GM12878 (cell line): ENCODE measurements around the gene ARHGEF26. TPM values are rescaled to one million over a fixed set of nuclear protein-coding genes. Genes with fewer than 3 reads are reported as not detected.

Experiments used
- ATAC-seq: fragments of 200-7000 bp; cut with Tn5 transposase; 3 replicates; pipeline ENCODE4 v1.9.1; 2020; ENCODE audit warnings: mild to moderate bottlenecking, moderate library complexity
- BruUV-seq: library from RNA; stranded (reverse); fragments of 400-500 nt; replicated peaks from 2 replicates; lab custom pipeline; 2021; lab: Mats Ljungman, UMichigan
- CTCF ChIA-PET: fragments of 300-600 bp; sonication (Branson Sonifier 250); formaldehyde crosslinking; extraction: SDS; loops from one replicate; lab custom pipeline; 2021; ENCODE audit warnings: inconsistent platforms; lab: Yijun Ruan, JAX
- POLR2A ChIA-PET: fragments of 350-600 bp; formaldehyde crosslinking; extraction: SDS; loops from one replicate; lab custom pipeline; 2021; ENCODE audit warnings: inconsistent platforms; lab: Charles Lee
- RAD21 ChIA-PET: fragments of 300-600 bp; sonication (Branson Sonifier 250); formaldehyde crosslinking; loops from one replicate; lab custom pipeline; 2023; ENCODE audit warnings: antibody characterized with exemption; ENCODE audit not compliant: unreplicated experiment; lab: Charles Lee
- SMC1A ChIA-PET: fragments of 300-600 bp; sonication (Branson Sonifier 250); formaldehyde crosslinking; loops from one replicate; lab custom pipeline; 2023; ENCODE audit not compliant: unreplicated experiment, uncharacterized antibody; lab: Charles Lee
- DNase-seq: peaks from one replicate; pipeline ENCODE4 v3.0.0-alpha.2; 2011; ENCODE audit warnings: low read depth, low spot score
- FAIRE-seq: peaks from 3 replicates; lab custom pipeline; 2011; peaks lifted over from hg19 to GRCh38; lab: Jason Lieb, UNC
- H2AFZ ChIP-seq: 2 replicates; pipeline ENCODE4 v1.6.0; 2011; ENCODE audit warnings: low read depth, low read length, control low read depth; ENCODE audit not compliant: control insufficient read depth
- H3K27ac ChIP-seq: 2 replicates; pipeline ENCODE4 v1.5.1; 2011; ENCODE audit warnings: control low read depth; ENCODE audit not compliant: control insufficient read depth, insufficient read depth
- H3K27me3 ChIP-seq, 2 experiments: replicated peaks in 1 of 2; 2 replicates each; pipeline versions ENCODE4 v1.6.0 to v1.6.1; 2011; ENCODE audit warnings: low read length in 1 of 2; ENCODE audit not compliant: control insufficient read depth in 2 of 2, insufficient read depth in 2 of 2
- H3K36me3 ChIP-seq, 2 experiments: 2 replicates each; pipeline ENCODE4 v1.5.1; 2011; ENCODE audit warnings: low read length in 1 of 2; ENCODE audit not compliant: control insufficient read depth in 2 of 2, insufficient read depth in 2 of 2
- H3K4me1 ChIP-seq: 2 replicates; pipeline ENCODE4 v1.6.1; 2011; ENCODE audit warnings: mild to moderate bottlenecking, low read length, moderate library complexity, mixed read lengths; ENCODE audit not compliant: control insufficient read depth, insufficient read depth
- H3K4me2 ChIP-seq: 2 replicates; pipeline ENCODE4 v1.6.0; 2011; ENCODE audit warnings: control low read depth; ENCODE audit not compliant: control insufficient read depth, insufficient read depth
- H3K4me3 ChIP-seq: fragments of 200-600 bp; sonication (generic); 2 replicates; pipeline ENCODE4 v1.5.1; 2016
- H3K79me2 ChIP-seq: 2 replicates; pipeline ENCODE4 v1.6.0; 2011; ENCODE audit warnings: low read length; ENCODE audit not compliant: control insufficient read depth, insufficient read depth
- H3K9ac ChIP-seq: 2 replicates; pipeline ENCODE4 v1.8.0; 2011; ENCODE audit warnings: low read length, control low read depth, mixed read lengths; ENCODE audit not compliant: control insufficient read depth, insufficient read depth
- H3K9me3 ChIP-seq: replicated peaks from 3 replicates; pipeline ENCODE4 v1.5.1; 2011; ENCODE audit warnings: mild to moderate bottlenecking, low read length; ENCODE audit not compliant: control insufficient read depth, insufficient read depth
- H4K20me1 ChIP-seq: 2 replicates; pipeline ENCODE4 v1.6.0; 2011; ENCODE audit not compliant: control insufficient read depth, insufficient read depth
- CBX3 ChIP-seq: fragments of 200-600 bp; sonication (generic); IDR thresholded peaks from 2 replicates; pipeline ENCODE4 v1.6.1; 2016; ENCODE audit warnings: low read depth, borderline replicate concordance
- E2F8 ChIP-seq: fragments of 450-650 bp; IDR thresholded peaks from 2 replicates; pipeline ENCODE4 v1.6.1; 2018; ENCODE audit warnings: mild to moderate bottlenecking, low read depth, moderate library complexity; ENCODE audit not compliant: partially characterized antibody
- EED ChIP-seq: sonication (generic); IDR thresholded peaks from 2 replicates; pipeline ENCODE4 v1.6.1; 2016; ENCODE audit warnings: antibody characterized with exemption, low read depth
- JUND ChIP-seq: IDR thresholded peaks from 2 replicates; pipeline ENCODE4 v1.6.1; 2012; ENCODE audit warnings: low read depth, mild to moderate bottlenecking, low read length, improper control_type of control experiment, moderate library complexity
- KAT2A ChIP-seq: conservative IDR thresholded peaks from 2 replicates; pipeline ENCODE4 v1.6.1; 2011; ENCODE audit warnings: low read depth, low read length; ENCODE audit not compliant: control insufficient read depth
- KDM1A ChIP-seq: fragments of 200-600 bp; sonication (generic); IDR thresholded peaks from 2 replicates; pipeline ENCODE4 v1.6.1; 2016; ENCODE audit warnings: borderline replicate concordance
- MYC ChIP-seq: IDR thresholded peaks from 2 replicates; pipeline ENCODE4 v1.6.1; 2011; ENCODE audit warnings: mild to moderate bottlenecking, low read length, moderate library complexity, inconsistent platforms; ENCODE audit not compliant: insufficient read depth, insufficient replicate concordance, insufficient read length, severe bottlenecking
- RCOR1 ChIP-seq: conservative IDR thresholded peaks from 2 replicates; pipeline ENCODE4 v1.6.1; 2012; ENCODE audit warnings: low read depth, low read length, improper control_type of control experiment
- SMAD5 ChIP-seq: IDR thresholded peaks from 2 replicates; pipeline ENCODE4 v1.6.1; 2016; ENCODE audit warnings: antibody characterized with exemption, low read depth
- STAT3 ChIP-seq: IDR thresholded peaks from 2 replicates; pipeline ENCODE4 v1.6.1; 2011; ENCODE audit warnings: low read depth, low read length, improper control_type of control experiment
- WRNIP1 ChIP-seq: IDR thresholded peaks from 2 replicates; pipeline ENCODE4 v1.6.1; 2011; ENCODE audit warnings: low read depth, low read length, improper control_type of control experiment, borderline replicate concordance
- YBX1 ChIP-seq: fragments of 450-650 bp; IDR thresholded peaks from 2 replicates; pipeline ENCODE4 v1.6.1; 2016; ENCODE audit warnings: antibody characterized with exemption
- ZNF274 ChIP-seq: IDR thresholded peaks from one replicate; pipeline ENCODE4 v1.8.0; 2011; ENCODE audit not compliant: insufficient read length, insufficient read depth
- ZSCAN29 ChIP-seq: fragments of 450-650 bp; IDR thresholded peaks from 2 replicates; pipeline ENCODE4 v1.6.1; 2017; ENCODE audit warnings: mild to moderate bottlenecking, moderate library complexity
- WGBS: methylation state at CpG from one replicate; pipeline ENCODE4 v1.1.6; 2016; ENCODE audit warnings: low lambda C conversion rate; ENCODE audit not compliant: insufficient replicate concordance, insufficient coverage; ENCODE audit errors: missing lambda C conversion rate; 5-methylcytosine and 5-hydroxymethylcytosine counted together
- in situ Hi-C: fragments of 300-500 bp; cut with MboI; formaldehyde crosslinking; loops from 9 replicates; pipeline ENCODE4 v1.14.3; 2018; ENCODE audit warnings: mixed read lengths
- intact Hi-C: fragments of 100-400 bp; cut with micrococcal nuclease; formaldehyde crosslinking; loops from one replicate; pipeline ENCODE4 v1.14.2; 2022; ENCODE audit not compliant: unreplicated experiment
- polyA plus RNA-seq, 11 experiments: library from polyadenylated mRNA; depleted of rRNA in 4 of 11; unstranded in 6 of 11; stranded (reverse) in 5 of 11; fragments of >200 nt; fragmentation: Nextera tagmentation in 4 of 11; fragmentation: Illumina TruSeq in 1 of 11; extraction: Ambion mirVana in 4 of 11; extraction: Trizol in 1 of 11; gene quantifications; 1 replicate in 1 of 11; 2 replicates in 10 of 11; pipeline versions ENCODE4 v1.2.1 to v1.2.3, GENCODE V29; 2011 to 2016; ENCODE audit warnings: inconsistent platforms in 2 of 11, missing spikeins in 2 of 11, low read depth in 1 of 11
- total RNA-seq, 4 experiments: library from RNA; depleted of rRNA in 3 of 4; stranded (reverse); fragments of >200 nt in 3 of 4; fragmentation: Illumina TruSeq in 1 of 4; extraction: Trizol in 1 of 4; gene quantifications; 2 replicates each; pipeline versions ENCODE4 v1.2.1 to v1.2.3, GENCODE V29; 2013 to 2021
- TF ChIP-seq, protein P1 (sequence below): fragments of 450-650 bp; conservative IDR thresholded peaks from 2 replicates; pipeline ENCODE4 v1.6.1; 2017; ENCODE audit warnings: mild to moderate bottlenecking, moderate library complexity
- TF ChIP-seq, protein P2 (sequence below): fragments of 150-350 bp; IDR thresholded peaks from 2 replicates; pipeline ENCODE4 v1.6.1; 2014; ENCODE audit warnings: mild to moderate bottlenecking, low read depth, low read length
- TF ChIP-seq, protein P3 (sequence below): fragments of 450-650 bp; IDR thresholded peaks from 2 replicates; pipeline ENCODE4 v1.6.1; 2014; ENCODE audit warnings: mild to moderate bottlenecking

The ARHGEF26 gene
- total and polyA plus RNA-seq, 10 of the 15 experiments (the other 5 are each of a cell fraction or from before 2014, with no cell fraction given) = 0.02 to 0.47 (median 0.05) TPM; not detected in 1

- CTCF ChIA-PET = no interaction called here
- no peaks in the 10 kb centered on the region for H3K79me2 ChIP-seq
- no peak overlapping the region for H2AFZ ChIP-seq
- FAIRE-seq = no peak
- DNase-seq = no peak
- 28% methylated on average over 5 of the region's 5 CpGs for WGBS
- H3K27me3 ChIP-seq = no peaks in the 10 kb centered on the region
- intact Hi-C loops = no loop called here
- ATAC-seq = no peak
- in situ Hi-C loops = no loop called here
- SMC1A ChIA-PET = no interaction called here
- TF ChIP-seq KAT2A = no peak
- no peak for TF ChIP-seq KDM1A
- TF ChIP-seq RCOR1 = no peak
- TF ChIP-seq CBX3 = no peak
- TF ChIP-seq MYC = no peak
- TF ChIP-seq, protein P1, sequence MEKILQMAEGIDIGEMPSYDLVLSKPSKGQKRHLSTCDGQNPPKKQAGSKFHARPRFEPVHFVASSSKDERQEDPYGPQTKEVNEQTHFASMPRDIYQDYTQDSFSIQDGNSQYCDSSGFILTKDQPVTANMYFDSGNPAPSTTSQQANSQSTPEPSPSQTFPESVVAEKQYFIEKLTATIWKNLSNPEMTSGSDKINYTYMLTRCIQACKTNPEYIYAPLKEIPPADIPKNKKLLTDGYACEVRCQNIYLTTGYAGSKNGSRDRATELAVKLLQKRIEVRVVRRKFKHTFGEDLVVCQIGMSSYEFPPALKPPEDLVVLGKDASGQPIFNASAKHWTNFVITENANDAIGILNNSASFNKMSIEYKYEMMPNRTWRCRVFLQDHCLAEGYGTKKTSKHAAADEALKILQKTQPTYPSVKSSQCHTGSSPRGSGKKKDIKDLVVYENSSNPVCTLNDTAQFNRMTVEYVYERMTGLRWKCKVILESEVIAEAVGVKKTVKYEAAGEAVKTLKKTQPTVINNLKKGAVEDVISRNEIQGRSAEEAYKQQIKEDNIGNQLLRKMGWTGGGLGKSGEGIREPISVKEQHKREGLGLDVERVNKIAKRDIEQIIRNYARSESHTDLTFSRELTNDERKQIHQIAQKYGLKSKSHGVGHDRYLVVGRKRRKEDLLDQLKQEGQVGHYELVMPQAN = no peak
- TF ChIP-seq WRNIP1 = no peak
- no peak for TF ChIP-seq ZNF274
- no peak for TF ChIP-seq YBX1
- TF ChIP-seq SMAD5 = no peak
- TF ChIP-seq, protein P2, sequence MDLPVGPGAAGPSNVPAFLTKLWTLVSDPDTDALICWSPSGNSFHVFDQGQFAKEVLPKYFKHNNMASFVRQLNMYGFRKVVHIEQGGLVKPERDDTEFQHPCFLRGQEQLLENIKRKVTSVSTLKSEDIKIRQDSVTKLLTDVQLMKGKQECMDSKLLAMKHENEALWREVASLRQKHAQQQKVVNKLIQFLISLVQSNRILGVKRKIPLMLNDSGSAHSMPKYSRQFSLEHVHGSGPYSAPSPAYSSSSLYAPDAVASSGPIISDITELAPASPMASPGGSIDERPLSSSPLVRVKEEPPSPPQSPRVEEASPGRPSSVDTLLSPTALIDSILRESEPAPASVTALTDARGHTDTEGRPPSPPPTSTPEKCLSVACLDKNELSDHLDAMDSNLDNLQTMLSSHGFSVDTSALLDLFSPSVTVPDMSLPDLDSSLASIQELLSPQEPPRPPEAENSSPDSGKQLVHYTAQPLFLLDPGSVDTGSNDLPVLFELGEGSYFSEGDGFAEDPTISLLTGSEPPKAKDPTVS = no peak
- TF ChIP-seq E2F8 = no peak
- TF ChIP-seq, protein P3, sequence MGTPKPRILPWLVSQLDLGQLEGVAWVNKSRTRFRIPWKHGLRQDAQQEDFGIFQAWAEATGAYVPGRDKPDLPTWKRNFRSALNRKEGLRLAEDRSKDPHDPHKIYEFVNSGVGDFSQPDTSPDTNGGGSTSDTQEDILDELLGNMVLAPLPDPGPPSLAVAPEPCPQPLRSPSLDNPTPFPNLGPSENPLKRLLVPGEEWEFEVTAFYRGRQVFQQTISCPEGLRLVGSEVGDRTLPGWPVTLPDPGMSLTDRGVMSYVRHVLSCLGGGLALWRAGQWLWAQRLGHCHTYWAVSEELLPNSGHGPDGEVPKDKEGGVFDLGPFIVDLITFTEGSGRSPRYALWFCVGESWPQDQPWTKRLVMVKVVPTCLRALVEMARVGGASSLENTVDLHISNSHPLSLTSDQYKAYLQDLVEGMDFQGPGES = no peak
- TF ChIP-seq JUND = no peak
- TF ChIP-seq STAT3 = no peak
- TF ChIP-seq ZSCAN29 = no peak
- no peak for TF ChIP-seq EED
- no peak overlapping the region for H3K4me2 ChIP-seq
- H3K27ac ChIP-seq = no peak overlapping the region
- H3K36me3 ChIP-seq = no peaks in the 10 kb centered on the region
- POLR2A ChIA-PET = no interaction called here
- no TSS peak for BruUV-seq
- no peaks in the 10 kb centered on the region for H3K9me3 ChIP-seq
- RAD21 ChIA-PET = no interaction called here
- no peak overlapping the region for H3K4me3 ChIP-seq
- no peak overlapping the region for H3K9ac ChIP-seq
- no peaks in the 10 kb centered on the region for H3K4me1 ChIP-seq
- no peaks in the 10 kb centered on the region for H4K20me1 ChIP-seq
Measured at GRCh38 chr3:154137036-154137435, 15.8 kb downstream of the ARHGEF26 start.
